DND-41 (cell line): ENCODE measurements around the gene BCAS3.

Experiments used
- ATAC-seq: fragments of 200-7000 bp; cut with Tn5 transposase; 3 replicates; pipeline ENCODE4 v1.9.1; 2021; ENCODE audit warnings: low read depth; ENCODE audit not compliant: insufficient read depth
- DNase-seq: peaks from one replicate; pipeline ENCODE4 v3.0.0-alpha.2; 2020
- H2AFZ ChIP-seq: 2 replicates; pipeline ENCODE4 v1.6.0; 2012; ENCODE audit warnings: low read depth, low read length
- H3K27ac ChIP-seq: 2 replicates; pipeline ENCODE4 v1.5.1; 2012; ENCODE audit warnings: low read length, inconsistent platforms
- H3K27me3 ChIP-seq: fragments of 200-600 bp; sonication (generic); 2 replicates; pipeline ENCODE4 v1.6.0; 2012; ENCODE audit warnings: low read length, mild to moderate bottlenecking, inconsistent platforms; ENCODE audit not compliant: insufficient read depth, poor library complexity
- H3K36me3 ChIP-seq: 2 replicates; pipeline ENCODE4 v1.5.1; 2012; ENCODE audit warnings: low read length, inconsistent platforms; ENCODE audit not compliant: insufficient read depth
- H3K4me1 ChIP-seq: 2 replicates; pipeline ENCODE4 v1.5.1; 2012; ENCODE audit warnings: mild to moderate bottlenecking, low read length; ENCODE audit not compliant: insufficient read depth
- H3K4me2 ChIP-seq: 2 replicates; pipeline ENCODE4 v1.6.0; 2012; ENCODE audit warnings: mild to moderate bottlenecking, moderate library complexity, low read length, inconsistent platforms; ENCODE audit not compliant: insufficient read depth
- H3K4me3 ChIP-seq, 2 experiments: fragments of 200-600 bp in 1 of 2; shearing (Covaris generic) in 1 of 2; 2 replicates each; pipeline ENCODE4 v1.5.1; 2012 to 2016; ENCODE audit warnings: inconsistent platforms in 2 of 2, low read length in 2 of 2, mild to moderate bottlenecking in 2 of 2, low read depth in 1 of 2, moderate library complexity in 1 of 2
- H3K79me2 ChIP-seq: 2 replicates; pipeline ENCODE4 v1.6.0; 2012; ENCODE audit warnings: low read length, inconsistent platforms; ENCODE audit not compliant: insufficient read depth
- H3K9ac ChIP-seq: 2 replicates; pipeline ENCODE4 v1.6.0; 2012; ENCODE audit warnings: low read depth, mild to moderate bottlenecking, inconsistent platforms, low read length, moderate library complexity
- H3K9me3 ChIP-seq: 2 replicates; pipeline ENCODE4 v1.5.1; 2012; ENCODE audit warnings: low read length, moderate library complexity, mild to moderate bottlenecking, inconsistent platforms; ENCODE audit not compliant: insufficient read depth, severe bottlenecking
- H4K20me1 ChIP-seq: 2 replicates; pipeline ENCODE4 v1.6.0; 2012; ENCODE audit warnings: low read length; ENCODE audit not compliant: insufficient read depth
- EZH2 ChIP-seq: IDR thresholded peaks from 3 replicates; pipeline ENCODE4 v1.6.1; 2012; ENCODE audit warnings: borderline replicate concordance, low read depth, mild to moderate bottlenecking, moderate library complexity, low read length, inconsistent platforms; ENCODE audit not compliant: severe bottlenecking
- TF ChIP-seq, protein P1 (sequence below): IDR thresholded peaks from 2 replicates; pipeline ENCODE4 v1.5.1; 2012; ENCODE audit warnings: borderline replicate concordance, low read length, moderate library complexity, mild to moderate bottlenecking; ENCODE audit not compliant: poor library complexity, severe bottlenecking; ENCODE audit errors: extremely low read depth

Gene BCAS3

GRCh38 chr17:61238455-61238933, 560.8 kb downstream of the BCAS3 start:
- Histone ChIP-seq H3K4me2 (no peak overlapping the region), H3K27ac (no peak overlapping the region), H3K36me3 (no peaks in the 10 kb centered on the region), H3K4me3 (no peak overlapping the region), H3K79me2 (no peaks in the 10 kb centered on the region), H4K20me1 (no peaks in the 10 kb centered on the region), H3K9me3 (no peaks in the 10 kb centered on the region), H3K9ac (no peak overlapping the region), H2AFZ (no peak overlapping the region), H3K27me3 (no peaks in the 10 kb centered on the region), H3K4me1 (no peaks in the 10 kb centered on the region)
- ATAC-seq = no peak
- TF ChIP-seq, protein P1, sequence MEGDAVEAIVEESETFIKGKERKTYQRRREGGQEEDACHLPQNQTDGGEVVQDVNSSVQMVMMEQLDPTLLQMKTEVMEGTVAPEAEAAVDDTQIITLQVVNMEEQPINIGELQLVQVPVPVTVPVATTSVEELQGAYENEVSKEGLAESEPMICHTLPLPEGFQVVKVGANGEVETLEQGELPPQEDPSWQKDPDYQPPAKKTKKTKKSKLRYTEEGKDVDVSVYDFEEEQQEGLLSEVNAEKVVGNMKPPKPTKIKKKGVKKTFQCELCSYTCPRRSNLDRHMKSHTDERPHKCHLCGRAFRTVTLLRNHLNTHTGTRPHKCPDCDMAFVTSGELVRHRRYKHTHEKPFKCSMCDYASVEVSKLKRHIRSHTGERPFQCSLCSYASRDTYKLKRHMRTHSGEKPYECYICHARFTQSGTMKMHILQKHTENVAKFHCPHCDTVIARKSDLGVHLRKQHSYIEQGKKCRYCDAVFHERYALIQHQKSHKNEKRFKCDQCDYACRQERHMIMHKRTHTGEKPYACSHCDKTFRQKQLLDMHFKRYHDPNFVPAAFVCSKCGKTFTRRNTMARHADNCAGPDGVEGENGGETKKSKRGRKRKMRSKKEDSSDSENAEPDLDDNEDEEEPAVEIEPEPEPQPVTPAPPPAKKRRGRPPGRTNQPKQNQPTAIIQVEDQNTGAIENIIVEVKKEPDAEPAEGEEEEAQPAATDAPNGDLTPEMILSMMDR = no peak
- TF ChIP-seq EZH2 = no peak
- no peak for DNase-seq

- H3K4me1 ChIP-seq = no peaks in the 10 kb centered on the region
- no peak overlapping the region for H3K4me2 ChIP-seq
- H3K79me2 ChIP-seq = no peaks in the 10 kb centered on the region
- no peak overlapping the region for H3K9ac ChIP-seq
- H2AFZ ChIP-seq = no peak overlapping the region
- H3K9me3 ChIP-seq = no peaks in the 10 kb centered on the region
- H3K27ac ChIP-seq = no peak overlapping the region
- ATAC-seq (no peak), DNase-seq (no peak)
- no peaks in the 10 kb centered on the region for H3K27me3 ChIP-seq
- no peaks in the 10 kb centered on the region for H4K20me1 ChIP-seq
- no peak overlapping the region for H3K4me3 ChIP-seq
- no peaks in the 10 kb centered on the region for H3K36me3 ChIP-seq
- no peak for TF ChIP-seq EZH2
- TF ChIP-seq, protein P1 = no peak
Measured at GRCh38 chr17:61239327-61239726, 561.7 kb downstream of the BCAS3 start.

- TF ChIP-seq EZH2 = no peak
- TF ChIP-seq, protein P1 = no peak
- no peak overlapping the region for H3K4me2 ChIP-seq
- no peak overlapping the region for H2AFZ ChIP-seq
- no peak for ATAC-seq
- no peak overlapping the region for H3K4me3 ChIP-seq
- H3K36me3 ChIP-seq = no peaks in the 10 kb centered on the region
- no peaks in the 10 kb centered on the region for H3K79me2 ChIP-seq
- no peak overlapping the region for H3K27ac ChIP-seq
- H3K9me3 ChIP-seq = no peaks in the 10 kb centered on the region
- H4K20me1 ChIP-seq = no peaks in the 10 kb centered on the region
- H3K27me3 ChIP-seq = no peaks in the 10 kb centered on the region
- no peak for DNase-seq
- H3K9ac ChIP-seq = no peak overlapping the region
- H3K4me1 ChIP-seq = no peaks in the 10 kb centered on the region
Measured at GRCh38 chr17:61239953-61240352, 562.3 kb downstream of the BCAS3 start.
